A549 (cell line): ENCODE measurements around the gene TSKU.

Experiments
- CHD2 ChIP-seq: fragments of 150-350 bp; IDR thresholded peaks from 2 replicates; pipeline ENCODE4 v1.6.1; 2014; ENCODE audit warnings: low read length; ENCODE audit not compliant: partially characterized antibody
- TF ChIP-seq, protein P1 (sequence below): fragments of >200 bp; sonication (Bioruptor Twin); formaldehyde crosslinking; IDR thresholded peaks from 3 replicates; pipeline ENCODE4 v1.5.1; 2016

DNA sequence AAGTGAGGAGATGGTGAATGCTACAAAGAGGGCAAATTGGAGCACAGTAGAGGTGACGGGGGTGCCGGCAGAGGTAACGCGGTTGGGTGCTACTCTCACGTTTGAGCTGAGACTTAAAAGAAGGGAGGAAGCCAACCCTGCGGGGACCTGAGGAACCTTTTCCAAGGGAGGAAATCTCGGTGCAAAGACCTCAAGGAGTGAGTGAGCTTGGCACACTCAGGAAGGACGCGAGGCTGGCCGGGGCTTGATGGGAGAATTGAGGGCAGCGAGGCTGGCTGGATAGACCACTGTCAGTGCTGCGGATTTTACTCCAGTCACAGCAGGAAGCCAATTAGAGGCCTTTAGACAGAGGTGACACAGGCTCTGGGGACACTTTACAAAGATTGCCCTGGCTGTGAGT lies 25.0 kb downstream of the TSKU start:
- TF ChIP-seq, protein P1, sequence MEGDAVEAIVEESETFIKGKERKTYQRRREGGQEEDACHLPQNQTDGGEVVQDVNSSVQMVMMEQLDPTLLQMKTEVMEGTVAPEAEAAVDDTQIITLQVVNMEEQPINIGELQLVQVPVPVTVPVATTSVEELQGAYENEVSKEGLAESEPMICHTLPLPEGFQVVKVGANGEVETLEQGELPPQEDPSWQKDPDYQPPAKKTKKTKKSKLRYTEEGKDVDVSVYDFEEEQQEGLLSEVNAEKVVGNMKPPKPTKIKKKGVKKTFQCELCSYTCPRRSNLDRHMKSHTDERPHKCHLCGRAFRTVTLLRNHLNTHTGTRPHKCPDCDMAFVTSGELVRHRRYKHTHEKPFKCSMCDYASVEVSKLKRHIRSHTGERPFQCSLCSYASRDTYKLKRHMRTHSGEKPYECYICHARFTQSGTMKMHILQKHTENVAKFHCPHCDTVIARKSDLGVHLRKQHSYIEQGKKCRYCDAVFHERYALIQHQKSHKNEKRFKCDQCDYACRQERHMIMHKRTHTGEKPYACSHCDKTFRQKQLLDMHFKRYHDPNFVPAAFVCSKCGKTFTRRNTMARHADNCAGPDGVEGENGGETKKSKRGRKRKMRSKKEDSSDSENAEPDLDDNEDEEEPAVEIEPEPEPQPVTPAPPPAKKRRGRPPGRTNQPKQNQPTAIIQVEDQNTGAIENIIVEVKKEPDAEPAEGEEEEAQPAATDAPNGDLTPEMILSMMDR: no peak
- no peak for TF ChIP-seq CHD2
